DND-41 (cell line): Measurements from ENCODE around the gene GAB1.

Experiments used
- CTCF ChIP-seq: IDR thresholded peaks from 2 replicates; pipeline ENCODE4 v1.5.1; 2012; ENCODE audit warnings: borderline replicate concordance, low read length, moderate library complexity, mild to moderate bottlenecking; ENCODE audit not compliant: poor library complexity, severe bottlenecking; ENCODE audit errors: extremely low read depth
- EZH2 ChIP-seq: IDR thresholded peaks from 3 replicates; pipeline ENCODE4 v1.6.1; 2012; ENCODE audit warnings: borderline replicate concordance, low read depth, mild to moderate bottlenecking, moderate library complexity, low read length, inconsistent platforms; ENCODE audit not compliant: severe bottlenecking

GRCh38 chr4:143435955-143436354, 99.3 kb downstream of the GAB1 start:
- TF ChIP-seq CTCF (no peak), EZH2 (no peak)
